Vagina (tissue), 2 donors: ENCODE results near the gene ISG15.

ENCODE experiments used
- POLR2A ChIP-seq, 2 donors: fragments of 450-650 bp; IDR thresholded peaks; one replicate each; pipeline ENCODE4 v1.6.1; 2017; ENCODE audit warnings: antibody characterized with exemption in 2 of 2, mild to moderate bottlenecking in 2 of 2, moderate library complexity in 2 of 2
- TF ChIP-seq, protein P1 (sequence below), 3 experiments: fragments of 450-650 bp in 2 of 3; fragments of 200-600 bp in 1 of 3; sonication (generic) in 1 of 3; IDR thresholded peaks; one replicate each; pipeline ENCODE4 v1.5.1; 2017 to 2019; ENCODE audit warnings: antibody characterized with exemption in 3 of 3, mild to moderate bottlenecking in 2 of 3, moderate library complexity in 2 of 3

DNA sequence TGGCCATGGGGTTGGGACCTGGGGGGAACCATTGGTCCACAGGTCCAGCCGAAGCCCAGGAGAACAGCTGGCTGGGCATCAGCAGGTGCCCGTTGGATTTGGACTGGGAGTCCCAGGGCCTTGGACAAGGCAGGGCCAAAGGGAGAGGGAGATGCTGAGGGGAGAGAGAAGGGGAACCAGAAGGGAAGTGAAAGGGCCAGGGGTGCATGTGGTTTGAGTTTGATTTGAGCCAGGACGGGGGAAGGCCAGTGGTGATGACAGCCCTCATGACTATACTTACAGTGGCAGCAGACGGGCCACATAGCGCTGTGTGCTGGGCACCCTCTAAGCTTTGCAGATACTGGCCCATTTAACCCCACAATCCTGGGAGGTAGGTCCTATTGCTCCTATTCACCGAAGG, 25.4 kb downstream of the ISG15 start:
- TF ChIP-seq, protein P1, sequence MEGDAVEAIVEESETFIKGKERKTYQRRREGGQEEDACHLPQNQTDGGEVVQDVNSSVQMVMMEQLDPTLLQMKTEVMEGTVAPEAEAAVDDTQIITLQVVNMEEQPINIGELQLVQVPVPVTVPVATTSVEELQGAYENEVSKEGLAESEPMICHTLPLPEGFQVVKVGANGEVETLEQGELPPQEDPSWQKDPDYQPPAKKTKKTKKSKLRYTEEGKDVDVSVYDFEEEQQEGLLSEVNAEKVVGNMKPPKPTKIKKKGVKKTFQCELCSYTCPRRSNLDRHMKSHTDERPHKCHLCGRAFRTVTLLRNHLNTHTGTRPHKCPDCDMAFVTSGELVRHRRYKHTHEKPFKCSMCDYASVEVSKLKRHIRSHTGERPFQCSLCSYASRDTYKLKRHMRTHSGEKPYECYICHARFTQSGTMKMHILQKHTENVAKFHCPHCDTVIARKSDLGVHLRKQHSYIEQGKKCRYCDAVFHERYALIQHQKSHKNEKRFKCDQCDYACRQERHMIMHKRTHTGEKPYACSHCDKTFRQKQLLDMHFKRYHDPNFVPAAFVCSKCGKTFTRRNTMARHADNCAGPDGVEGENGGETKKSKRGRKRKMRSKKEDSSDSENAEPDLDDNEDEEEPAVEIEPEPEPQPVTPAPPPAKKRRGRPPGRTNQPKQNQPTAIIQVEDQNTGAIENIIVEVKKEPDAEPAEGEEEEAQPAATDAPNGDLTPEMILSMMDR (IDR thresholded peaks at IDR 0.05): no peak
- no peak for TF ChIP-seq POLR2A (IDR thresholded peaks at IDR 0.05)
